K562 (cell line): ENCODE results near the gene LMOD1. TPM values are rescaled to one million over a fixed set of nuclear protein-coding genes. Genes with fewer than 3 reads are reported as not detected.

Experiments
- BRF1 ChIP-seq: IDR thresholded peaks from 3 replicates; pipeline ENCODE4 v1.6.1; 2011; ENCODE audit warnings: borderline replicate concordance, mild to moderate bottlenecking; ENCODE audit not compliant: insufficient read length; ENCODE audit errors: extremely low read depth
- CBFA2T2 ChIP-seq: fragments of 450-650 bp; conservative IDR thresholded peaks from 2 replicates; pipeline ENCODE4 v1.6.1; 2017; ENCODE audit warnings: mild to moderate bottlenecking
- DACH1 ChIP-seq: fragments of 450-650 bp; IDR thresholded peaks from 2 replicates; pipeline ENCODE4 v1.6.1; 2018; ENCODE audit not compliant: partially characterized antibody
- EHMT2 ChIP-seq: fragments of 450-650 bp; IDR thresholded peaks from 2 replicates; pipeline ENCODE4 v1.6.1; 2018; ENCODE audit warnings: antibody characterized with exemption
- ETV5 ChIP-seq: sonication (generic); formaldehyde crosslinking; IDR thresholded peaks from 2 replicates; pipeline ENCODE4 v1.4.0; 2020; ENCODE audit warnings: low read depth, mild to moderate bottlenecking, missing genetic modification reagents
- HMGN3 ChIP-seq: IDR thresholded peaks from 2 replicates; pipeline ENCODE4 v1.6.1; 2011; ENCODE audit warnings: borderline replicate concordance, low read depth, mild to moderate bottlenecking, mixed read lengths, low read length; ENCODE audit not compliant: insufficient read length; ENCODE audit errors: extremely low read depth
- MTA2 ChIP-seq: fragments of 450-650 bp; IDR thresholded peaks from 2 replicates; pipeline ENCODE4 v1.6.1; 2016; ENCODE audit warnings: low read depth
- POLR3G ChIP-seq: IDR thresholded peaks from 2 replicates; pipeline ENCODE4 v1.6.1; 2011; ENCODE audit not compliant: insufficient read length, insufficient replicate concordance; ENCODE audit errors: extremely low read depth
- RCOR1 ChIP-seq, 2 experiments: IDR thresholded peaks; 2 replicates each; pipeline ENCODE4 v1.6.1; 2012; ENCODE audit warnings: low read depth in 2 of 2, low read length in 2 of 2, borderline replicate concordance in 1 of 2, improper control_type of control experiment in 1 of 2
- RFX5 ChIP-seq: IDR thresholded peaks from 2 replicates; pipeline ENCODE4 v1.6.1; 2011; ENCODE audit warnings: low read depth, mild to moderate bottlenecking, improper control_type of control experiment, low read length
- RUNX1 ChIP-seq: sonication (generic); IDR thresholded peaks from 2 replicates; pipeline ENCODE4 v1.6.1; 2016; ENCODE audit warnings: antibody characterized with exemption, low read depth
- SETDB1 ChIP-seq: IDR thresholded peaks from one replicate; pipeline ENCODE4 v1.6.1; 2012; ENCODE audit warnings: low read length, control low read depth, inconsistent platforms
- SMAD4 ChIP-seq: fragments of 250-450 bp; sonication (Bioruptor Pico); conservative IDR thresholded peaks from 2 replicates; pipeline ENCODE4 v1.8.0; 2021; ENCODE audit warnings: inconsistent platforms, mild to moderate bottlenecking, moderate library complexity
- SUPT5H ChIP-seq: fragments of 450-650 bp; IDR thresholded peaks from 2 replicates; pipeline ENCODE4 v1.6.1; 2016
- XRCC3 ChIP-seq: fragments of 450-650 bp; IDR thresholded peaks from 2 replicates; pipeline ENCODE4 v1.6.1; 2017; ENCODE audit warnings: mild to moderate bottlenecking, moderate library complexity
- XRCC5 ChIP-seq: fragments of 200-400 bp; formaldehyde crosslinking; IDR thresholded peaks from 2 replicates; pipeline ENCODE4 v1.6.1; 2017; ENCODE audit warnings: low read depth, mild to moderate bottlenecking, low read length
- ZC3H8 ChIP-seq: fragments of 450-650 bp; IDR thresholded peaks from 2 replicates; pipeline ENCODE4 v1.6.1; 2017
- ZNF274 ChIP-seq: IDR thresholded peaks from 2 replicates; pipeline ENCODE4 v1.6.1; 2011; ENCODE audit warnings: low read depth, mild to moderate bottlenecking, low read length, moderate library complexity, borderline replicate concordance
- ZNF3 ChIP-seq: fragments of 250-450 bp; sonication (Bioruptor Pico); IDR thresholded peaks from 2 replicates; pipeline ENCODE4 v1.5.0; 2021; ENCODE audit warnings: mild to moderate bottlenecking, moderate library complexity
- ZNF316 ChIP-seq: fragments of 450-650 bp; IDR thresholded peaks from 2 replicates; pipeline ENCODE4 v1.6.1; 2016
- ZNF696 ChIP-seq: fragments of 250-450 bp; sonication (Bioruptor Pico); conservative IDR thresholded peaks from 2 replicates; pipeline ENCODE4 v1.4.0; 2020; ENCODE audit warnings: mild to moderate bottlenecking, moderate library complexity
- ZNF785 ChIP-seq: fragments of 250-450 bp; sonication (Bioruptor Pico); IDR thresholded peaks from 2 replicates; pipeline ENCODE4 v1.4.0; 2020; ENCODE audit warnings: mild to moderate bottlenecking
- polyA plus RNA-seq, 8 experiments: library from polyadenylated mRNA; depleted of rRNA in 4 of 8; stranded (reverse) in 5 of 8; unstranded in 3 of 8; fragments of >200 nt; fragmentation: Nextera tagmentation in 2 of 8; fragmentation: Illumina TruSeq in 1 of 8; extraction: Ambion mirVana in 2 of 8; extraction: Trizol in 1 of 8; gene quantifications; 2 replicates each; pipeline versions ENCODE4 v1.2.1 to v1.2.3, GENCODE V29; 2011 to 2014; ENCODE audit warnings: inconsistent platforms in 1 of 8, missing spikeins in 1 of 8
- total RNA-seq, 7 experiments: library from RNA; depleted of rRNA in 6 of 7; stranded (reverse); fragments of >200 nt in 6 of 7; fragmentation: Illumina TruSeq in 2 of 7; extraction: Trizol in 2 of 7; gene quantifications; 2 replicates each; pipeline versions ENCODE4 v1.2.1 to v1.2.3, GENCODE V29; 2011 to 2021; ENCODE audit warnings: low replicate concordance in 1 of 7
- TF ChIP-seq, protein P1 (sequence below): sonication (generic); formaldehyde crosslinking; IDR thresholded peaks from 2 replicates; pipeline ENCODE4 v1.8.1; 2023; ENCODE audit warnings: mild to moderate bottlenecking, missing genetic modification reagents, moderate library complexity
- TF ChIP-seq, protein P2 (sequence below): IDR thresholded peaks from 2 replicates; pipeline ENCODE4 v1.6.1; 2011; ENCODE audit not compliant: insufficient read length; ENCODE audit errors: extremely low read depth
- TF ChIP-seq, protein P3 (sequence below): IDR thresholded peaks from 2 replicates; pipeline ENCODE4 v1.6.1; 2016; ENCODE audit warnings: missing genetic modification characterization, missing compliant biosample characterization

Gene LMOD1
- total and polyA plus RNA-seq, 9 of the 15 experiments (the other 6 are each of a cell fraction or from before 2014, with no cell fraction given) = 0.03 to 0.54 (median 0.38) TPM; not detected in 1

DNA sequence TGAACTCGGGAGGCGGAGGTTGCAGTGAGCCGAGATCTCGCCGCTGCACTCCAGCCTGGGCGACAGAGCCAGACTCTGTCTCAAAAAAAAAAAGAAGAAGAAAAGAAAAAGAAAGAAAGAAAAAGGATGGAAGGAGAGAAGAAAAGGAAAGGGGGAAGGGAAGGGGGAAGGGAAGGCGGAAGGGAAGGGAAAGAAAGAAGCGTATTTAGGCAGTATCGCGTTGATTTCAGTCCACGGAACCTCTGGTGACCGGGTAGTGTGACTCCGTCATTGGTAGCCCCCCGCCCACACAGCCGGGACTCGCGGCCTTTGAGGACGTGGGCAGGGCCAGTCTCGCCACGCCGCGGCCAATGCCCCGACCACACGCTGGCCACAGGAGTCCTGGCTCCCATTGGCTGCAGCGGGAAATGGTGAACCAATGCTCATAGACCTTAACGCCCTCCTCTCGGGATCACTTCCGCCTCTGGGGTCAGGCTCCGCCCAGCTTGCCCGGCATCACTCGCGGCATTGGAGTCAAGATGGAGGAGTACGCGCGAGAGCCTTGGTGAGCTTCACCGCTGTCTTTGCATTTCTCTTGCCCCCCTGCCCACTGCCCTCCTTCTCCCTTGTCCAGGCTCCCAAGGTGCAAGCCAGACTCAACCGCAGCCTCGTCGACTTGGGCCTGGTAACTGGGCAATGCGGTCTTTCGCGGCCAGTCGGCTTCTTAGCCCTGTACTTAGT, 8.8 kb upstream of the LMOD1 start, which contains the start of gene TIMM17A (continued):
- TF ChIP-seq ZNF696 (CRISPR knock-in tag) (no peak), CBFA2T2 (no peak), XRCC5 (peak; percentile 74), MTA2 (peak; percentile 79), ZC3H8 (peak; percentile 91), DACH1 (no peak), BRF1 (no peak), XRCC3 (no peak), HMGN3 (peak; percentile 92), POLR3G (no peak), ETV5 (CRISPR knock-in tag) (peak; percentile 47), SUPT5H (peak; percentile 99), ZNF274 (no peak), RUNX1 (no peak), RFX5 (no peak), ZNF785 (CRISPR knock-in tag) (no peak), RCOR1 (IDR thresholded peaks at IDR 0.05; ENCODE audit: borderline replicate concordance in 1 of 2, low read depth in 2 of 2, low read length in 2 of 2) (peak in 1 of 2 experiments; percentile 52; a peak in 2 of 4 replicates), SETDB1 (no peak), ZNF3 (CRISPR knock-in tag) (no peak), ZNF316 (peak; percentile 36; the same call in 1 of the 2 replicates), SMAD4 (CRISPR knock-in tag) (peak; percentile 84; the same call in 1 of the 2 replicates), EHMT2 (no peak)
- TF ChIP-seq, protein P1, sequence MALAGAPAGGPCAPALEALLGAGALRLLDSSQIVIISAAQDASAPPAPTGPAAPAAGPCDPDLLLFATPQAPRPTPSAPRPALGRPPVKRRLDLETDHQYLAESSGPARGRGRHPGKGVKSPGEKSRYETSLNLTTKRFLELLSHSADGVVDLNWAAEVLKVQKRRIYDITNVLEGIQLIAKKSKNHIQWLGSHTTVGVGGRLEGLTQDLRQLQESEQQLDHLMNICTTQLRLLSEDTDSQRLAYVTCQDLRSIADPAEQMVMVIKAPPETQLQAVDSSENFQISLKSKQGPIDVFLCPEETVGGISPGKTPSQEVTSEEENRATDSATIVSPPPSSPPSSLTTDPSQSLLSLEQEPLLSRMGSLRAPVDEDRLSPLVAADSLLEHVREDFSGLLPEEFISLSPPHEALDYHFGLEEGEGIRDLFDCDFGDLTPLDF = peak; percentile 63
- TF ChIP-seq, protein P2, sequence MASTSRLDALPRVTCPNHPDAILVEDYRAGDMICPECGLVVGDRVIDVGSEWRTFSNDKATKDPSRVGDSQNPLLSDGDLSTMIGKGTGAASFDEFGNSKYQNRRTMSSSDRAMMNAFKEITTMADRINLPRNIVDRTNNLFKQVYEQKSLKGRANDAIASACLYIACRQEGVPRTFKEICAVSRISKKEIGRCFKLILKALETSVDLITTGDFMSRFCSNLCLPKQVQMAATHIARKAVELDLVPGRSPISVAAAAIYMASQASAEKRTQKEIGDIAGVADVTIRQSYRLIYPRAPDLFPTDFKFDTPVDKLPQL = peak; percentile 87
- TF ChIP-seq, protein P3, sequence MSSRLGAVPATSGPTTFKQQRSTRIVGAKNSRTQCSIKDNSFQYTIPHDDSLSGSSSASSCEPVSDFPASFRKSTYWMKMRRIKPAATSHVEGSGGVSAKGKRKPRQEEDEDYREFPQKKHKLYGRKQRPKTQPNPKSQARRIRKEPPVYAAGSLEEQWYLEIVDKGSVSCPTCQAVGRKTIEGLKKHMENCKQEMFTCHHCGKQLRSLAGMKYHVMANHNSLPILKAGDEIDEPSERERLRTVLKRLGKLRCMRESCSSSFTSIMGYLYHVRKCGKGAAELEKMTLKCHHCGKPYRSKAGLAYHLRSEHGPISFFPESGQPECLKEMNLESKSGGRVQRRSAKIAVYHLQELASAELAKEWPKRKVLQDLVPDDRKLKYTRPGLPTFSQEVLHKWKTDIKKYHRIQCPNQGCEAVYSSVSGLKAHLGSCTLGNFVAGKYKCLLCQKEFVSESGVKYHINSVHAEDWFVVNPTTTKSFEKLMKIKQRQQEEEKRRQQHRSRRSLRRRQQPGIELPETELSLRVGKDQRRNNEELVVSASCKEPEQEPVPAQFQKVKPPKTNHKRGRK = peak; percentile 99
